Panc1 (cell line): ENCODE results near the gene GALNT9. TPM values are rescaled to one million over a fixed set of nuclear protein-coding genes. Genes with fewer than 3 reads are reported as not detected.

Source experiments
- ATAC-seq: fragments of 200-7000 bp; cut with Tn5 transposase; 2 replicates; pipeline ENCODE4 v1.9.1; 2020; ENCODE audit warnings: mild to moderate bottlenecking, moderate library complexity
- BruUV-seq: library from RNA; stranded (reverse); fragments of 400-500 nt; replicated peaks from 2 replicates; lab custom pipeline; 2021; lab: Mats Ljungman, UMichigan
- CTCF ChIA-PET: fragments of 300-600 bp; sonication (Branson Sonifier 250); formaldehyde crosslinking; loops from one replicate; lab custom pipeline; 2022; ENCODE audit warnings: antibody characterized with exemption; lab: Charles Lee
- POLR2A ChIA-PET: fragments of 300-600 bp; sonication (Branson Sonifier 250); formaldehyde crosslinking; loops from one replicate; lab custom pipeline; 2022; ENCODE audit warnings: antibody characterized with exemption; lab: Charles Lee
- DNase-seq: peaks from one replicate; pipeline ENCODE4 v3.0.0-alpha.2; 2010; ENCODE audit warnings: low read depth, low spot score
- H3K27ac ChIP-seq: 2 replicates; pipeline ENCODE4 v1.5.1; 2011; ENCODE audit warnings: mild to moderate bottlenecking, low read length, inconsistent platforms
- H3K27me3 ChIP-seq: fragments of 200-500 bp; sonication (Bioruptor generic); 2 replicates; pipeline ENCODE4 v1.6.0; 2014; ENCODE audit warnings: low read length, inconsistent platforms; ENCODE audit not compliant: control insufficient read depth, insufficient read depth
- H3K36me3 ChIP-seq: fragments of 200-500 bp; sonication (Bioruptor generic); 2 replicates; pipeline ENCODE4 v1.5.1; 2014; ENCODE audit warnings: inconsistent platforms, mild to moderate bottlenecking, low read length, moderate library complexity; ENCODE audit not compliant: control insufficient read depth, insufficient read depth
- H3K4me1 ChIP-seq: 2 replicates; pipeline ENCODE4 v1.5.1; 2011; ENCODE audit warnings: inconsistent platforms, mild to moderate bottlenecking, low read length, moderate library complexity; ENCODE audit not compliant: control insufficient read depth, insufficient read depth
- H3K4me3 ChIP-seq, 2 experiments: 2 replicates each; pipeline ENCODE4 v1.5.1; 2011 to 2012; ENCODE audit warnings: low read depth in 2 of 2, low read length in 2 of 2, mild to moderate bottlenecking in 2 of 2, inconsistent platforms in 1 of 2, moderate library complexity in 1 of 2
- H3K9me3 ChIP-seq: fragments of 200-500 bp; sonication (Bioruptor generic); 2 replicates; pipeline ENCODE4 v1.5.1; 2014; ENCODE audit warnings: low read depth, mild to moderate bottlenecking, inconsistent platforms, low read length, moderate library complexity; ENCODE audit not compliant: control insufficient read depth, insufficient read depth
- CTCF ChIP-seq: fragments of 450-650 bp; IDR thresholded peaks from 2 replicates; pipeline ENCODE4 v1.5.1; 2017; ENCODE audit warnings: mild to moderate bottlenecking
- POLR2AphosphoS5 ChIP-seq: IDR thresholded peaks from 2 replicates; pipeline ENCODE4 v1.6.1; 2012; ENCODE audit warnings: mild to moderate bottlenecking, low read depth, low read length, moderate library complexity
- REST ChIP-seq, 2 experiments: IDR thresholded peaks; 2 replicates each; pipeline ENCODE4 v1.6.1; 2011 to 2012; ENCODE audit warnings: low read depth in 2 of 2, control low read depth in 1 of 2, low read length in 1 of 2, mild to moderate bottlenecking in 1 of 2, moderate library complexity in 1 of 2; ENCODE audit not compliant: insufficient read depth in 1 of 2
- SIN3A ChIP-seq: IDR thresholded peaks from 2 replicates; pipeline ENCODE4 v1.6.1; 2012; ENCODE audit warnings: low read depth, mild to moderate bottlenecking, low read length, moderate library complexity, borderline replicate concordance; ENCODE audit not compliant: insufficient read depth
- TCF7L2 ChIP-seq: IDR thresholded peaks from 2 replicates; pipeline ENCODE4 v1.6.1; 2011; ENCODE audit warnings: mild to moderate bottlenecking, low read depth, low read length, inconsistent platforms
- in situ Hi-C: cut with HindIII; loops from 2 replicates; pipeline ENCODE4 v1.10.0; 2016; ENCODE audit warnings: low sequenced_read_pairs, low pct_unique_long_range_greater_than_20kb
- intact Hi-C: fragments of 100-400 bp; cut with micrococcal nuclease; formaldehyde crosslinking; loops from one replicate; pipeline ENCODE4 v1.10.0; 2022; ENCODE audit not compliant: unreplicated experiment
- total RNA-seq: library from RNA; stranded (reverse); gene quantifications from one replicate; pipeline ENCODE4 v1.2.1, GENCODE V29; 2021; ENCODE audit not compliant: unreplicated experiment

GALNT9 gene
- total RNA-seq, 1 experiment from 2014 or later, result 0.33 TPM

- ATAC-seq, result no peak
- ChIA-PET CTCF (no interaction called here), POLR2A (no interaction called here)
- no peaks in the 10 kb centered on the region for H3K9me3 ChIP-seq
- no peak for DNase-seq
- no TSS peak for BruUV-seq
- H3K27me3 ChIP-seq, result no peaks in the 10 kb centered on the region; the same call in 1 of the 2 replicates
- intact Hi-C loops (no loop called here), in situ Hi-C loops (no loop called here)
- no peak overlapping the region for H3K27ac ChIP-seq
- no peak overlapping the region for H3K4me3 ChIP-seq
- H3K4me1 ChIP-seq, result no peaks in the 10 kb centered on the region
- H3K36me3 ChIP-seq, result no peaks in the 10 kb centered on the region
- TF ChIP-seq REST (IDR thresholded peaks at IDR 0.05; ENCODE audit: insufficient read depth in 1 of 2, low read depth in 2 of 2, low read length in 1 of 2) (no peak), TCF7L2 (no peak), CTCF (no peak), POLR2AphosphoS5 (no peak), SIN3A (no peak)
Measured at GRCh38 chr12:132345126-132345525, 15.7 kb upstream of the GALNT9 start.

GRCh38 chr12:132344601-132345000 is 15.2 kb upstream of the GALNT9 start:
- TF ChIP-seq REST (IDR thresholded peaks at IDR 0.05; ENCODE audit: insufficient read depth in 1 of 2, low read depth in 2 of 2, low read length in 1 of 2) (no peak), TCF7L2 (no peak), CTCF (no peak), POLR2AphosphoS5 (no peak), SIN3A (no peak)
- Histone ChIP-seq H3K9me3 (no peaks in the 10 kb centered on the region), H3K27ac (no peak overlapping the region), H3K4me3 (no peak overlapping the region), H3K4me1 (no peaks in the 10 kb centered on the region), H3K36me3 (no peaks in the 10 kb centered on the region), H3K27me3 (no peaks in the 10 kb centered on the region; the same call in 1 of the 2 replicates)
- intact Hi-C loops, result no loop called here
- in situ Hi-C loops, result no loop called here
- ChIA-PET POLR2A (no interaction called here), CTCF (no interaction called here)
- DNase-seq, result no peak
- ATAC-seq, result no peak
- BruUV-seq, result no TSS peak
